Measurements from ENCODE around the gene C1orf210. TPM values are rescaled to one million over a fixed set of nuclear protein-coding genes. Genes with fewer than 3 reads are reported as not detected.
A peak's percentile ranks its signal among the peaks of the same experiment; 100 is the strongest.

C1orf210 gene
- total and polyA plus RNA-seq, 2 donors (not counting 1 experiment from before 2014, with no cell fraction given), result not detected

DNA sequence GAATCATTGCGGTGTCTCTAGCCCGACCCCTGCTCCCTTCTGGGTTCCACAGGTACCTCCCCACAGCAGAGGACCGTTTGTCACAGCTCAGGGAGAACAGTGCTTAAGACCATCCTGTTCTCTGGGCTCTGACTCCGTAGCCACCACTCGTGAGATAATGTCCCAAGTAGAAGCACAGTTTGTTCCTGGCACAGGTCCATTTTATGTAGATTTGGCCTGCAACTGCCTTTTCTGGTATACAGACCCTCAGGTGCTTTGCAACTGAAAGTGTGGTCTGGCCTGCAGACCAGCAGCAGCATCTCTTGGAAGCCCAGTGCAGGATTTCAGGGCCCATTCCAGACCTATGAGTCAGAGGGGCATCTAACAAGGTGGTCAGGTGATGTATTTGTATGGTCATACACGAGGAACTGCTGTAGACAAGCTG, 44.0 kb downstream of the C1orf210 start:
- Histone ChIP-seq H3K4me2 (replicated peaks; ENCODE audit: low read depth, low read length, poor library complexity, severe bottlenecking) (no peak overlapping the region), H3K27ac (ENCODE audit: low read length in 2 of 2) (no peak overlapping the region), H4K20me1 (ENCODE audit: control insufficient read depth, insufficient read depth, low read length, poor library complexity, severe bottlenecking) (no peaks in the 10 kb centered on the region), H3K36me3 (replicated peaks in 1 of 2; ENCODE audit: control extremely low read depth in 1 of 2, control insufficient read depth in 1 of 2, extremely low read depth in 1 of 2, insufficient read depth in 2 of 2, low read length in 1 of 2) (no peaks in the 10 kb centered on the region), H2AFZ (ENCODE audit: insufficient read depth, low read depth, low read length, poor library complexity, severe bottlenecking) (no peak overlapping the region), H3K4me1 (ENCODE audit: control insufficient read depth in 2 of 2, insufficient read depth in 2 of 2, low read length in 2 of 2) (peaks cover 27 to 31% of the 10 kb centered on the region in 2 donors), H3K4me3 (ENCODE audit: control extremely low read depth in 1 of 5, extremely low read depth in 1 of 5, insufficient read depth in 1 of 5, low read depth in 2 of 5, low read length in 4 of 5) (no peak overlapping the region), H3K9me3 (ENCODE audit: control extremely low read depth in 1 of 3, control insufficient read depth in 2 of 3, insufficient read depth in 1 of 3, low read length in 2 of 3) (no peaks in the 10 kb centered on the region), H3K27me3 (replicated peaks in 1 of 4; ENCODE audit: control extremely low read depth in 1 of 4, control insufficient read depth in 3 of 4, insufficient read depth in 4 of 4, low read length in 3 of 4) (peaks cover 0 to 6% (median 1%) of the 10 kb centered on the region in 4 experiments), H3K9ac (ENCODE audit: low read length) (no peak overlapping the region), H3K79me2 (ENCODE audit: control insufficient read depth, insufficient read depth, low read length) (no peaks in the 10 kb centered on the region)
- WGBS (ENCODE audit: insufficient coverage), result 77% methylated on average over 5 of the region's 6 CpGs
- CTCF ChIA-PET, result interaction anchor here (2.8 kb wide), 1 partner anchor 174 kb away, joined by 11 read pairs; no protein-coding TSS in a partner anchor
- no peak for DNase-seq
- H3K4me1 Mint-ChIP-seq, result peaks cover 35% of the 10 kb centered on the region
- intact Hi-C loops (cut with micrococcal nuclease), result no loop called here
- H3K9me3 Mint-ChIP-seq (ENCODE audit: insufficient read depth), result no peaks in the 10 kb centered on the region
- no peak for TF ChIP-seq CTCF (IDR thresholded peaks at IDR 0.05)
- TF ChIP-seq EZH2 (IDR thresholded peaks at IDR 0.05; ENCODE audit: borderline replicate concordance, insufficient read depth, low read depth, low read length, poor library complexity, severe bottlenecking), result no peak
- ATAC-seq (ENCODE audit: low read depth), result no peak
- POLR2A ChIA-PET, result no interaction called here
- no peak overlapping the region for H3K4me3 Mint-ChIP-seq
- H3K27ac Mint-ChIP-seq, result no peak overlapping the region
- H3K27me3 Mint-ChIP-seq, result no peaks in the 10 kb centered on the region

DNA sequence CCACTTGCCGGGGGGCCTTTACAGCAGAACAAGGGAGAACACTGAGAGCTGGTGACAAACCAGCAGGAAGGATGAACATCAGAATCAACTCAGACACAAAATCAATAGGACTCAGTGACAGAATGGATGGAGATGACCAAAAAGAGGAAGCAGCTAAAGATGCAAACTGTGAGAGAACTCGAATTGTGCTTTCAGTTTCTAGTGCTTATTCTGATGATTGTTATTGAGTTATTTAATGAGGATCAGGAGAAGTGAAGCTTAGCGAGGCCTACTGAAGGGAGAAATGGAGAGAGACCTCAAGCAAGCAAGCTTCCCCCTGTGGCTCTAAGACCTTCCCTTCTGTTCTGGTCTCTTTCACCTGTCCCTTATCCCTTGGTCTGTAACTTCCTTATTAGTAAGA, 45.9 kb downstream of the C1orf210 start:
- 0% methylated on average over 1 of the region's 3 CpGs for WGBS (ENCODE audit: insufficient coverage)
- Histone ChIP-seq H4K20me1 (ENCODE audit: control insufficient read depth, insufficient read depth, low read length, poor library complexity, severe bottlenecking) (no peaks in the 10 kb centered on the region), H3K4me1 (ENCODE audit: control insufficient read depth in 2 of 2, insufficient read depth in 2 of 2, low read length in 2 of 2) (peaks cover 27 to 31% of the 10 kb centered on the region in 2 donors), H3K79me2 (ENCODE audit: control insufficient read depth, insufficient read depth, low read length) (no peaks in the 10 kb centered on the region), H2AFZ (ENCODE audit: insufficient read depth, low read depth, low read length, poor library complexity, severe bottlenecking) (no peak overlapping the region), H3K4me2 (replicated peaks; ENCODE audit: low read depth, low read length, poor library complexity, severe bottlenecking) (peak overlapping the region; percentile 54), H3K4me3 (ENCODE audit: control extremely low read depth in 1 of 5, extremely low read depth in 1 of 5, insufficient read depth in 1 of 5, low read depth in 2 of 5, low read length in 4 of 5) (peak overlapping the region in 1 of 5 experiments; percentile 12), H3K27ac (ENCODE audit: low read length in 2 of 2) (peak overlapping the region; percentile 70 to 73), H3K9ac (ENCODE audit: low read length) (no peak overlapping the region), H3K27me3 (replicated peaks in 1 of 4; ENCODE audit: control extremely low read depth in 1 of 4, control insufficient read depth in 3 of 4, insufficient read depth in 4 of 4, low read length in 3 of 4) (peaks cover 0 to 6% (median 0%) of the 10 kb centered on the region in 4 experiments), H3K9me3 (ENCODE audit: control extremely low read depth in 1 of 3, control insufficient read depth in 2 of 3, insufficient read depth in 1 of 3, low read length in 2 of 3) (no peaks in the 10 kb centered on the region), H3K36me3 (replicated peaks in 1 of 2; ENCODE audit: control extremely low read depth in 1 of 2, control insufficient read depth in 1 of 2, extremely low read depth in 1 of 2, insufficient read depth in 2 of 2, low read length in 1 of 2) (no peaks in the 10 kb centered on the region)
- H3K9me3 Mint-ChIP-seq (ENCODE audit: insufficient read depth), result no peaks in the 10 kb centered on the region
- intact Hi-C loops (cut with micrococcal nuclease), result loop anchor here (1.0 to 2.0 kb wide), 3 partner anchors 12 to 129 kb away; partner anchors contain the start of gene ELOVL1
- H3K4me1 Mint-ChIP-seq, result peaks cover 35% of the 10 kb centered on the region
- ATAC-seq (ENCODE audit: low read depth) (peak; percentile 88), DNase-seq (peak; percentile 81)
- TF ChIP-seq EZH2 (IDR thresholded peaks at IDR 0.05; ENCODE audit: borderline replicate concordance, insufficient read depth, low read depth, low read length, poor library complexity, severe bottlenecking) (no peak), CTCF (IDR thresholded peaks at IDR 0.05) (no peak)
- H3K4me3 Mint-ChIP-seq, result peak overlapping the region; percentile 69
- ChIA-PET CTCF (interaction anchor here (0.7 to 3.4 kb wide), 14 partner anchors 10 to 766 kb away, joined by 3 to 54 read pairs (median 4); partner anchors contain the start of genes CDC20, ELOVL1, MED8 and SZT2), POLR2A (interaction anchor here (0.6 to 2.3 kb wide), 4 partner anchors 115 to 695 kb away, joined by 3 to 12 read pairs (median 4); partner anchors contain the start of genes ARTN, ELOVL1 and HYI)
- peak overlapping the region; percentile 90 for H3K27ac Mint-ChIP-seq
- no peaks in the 10 kb centered on the region for H3K27me3 Mint-ChIP-seq
